HepG2 (cell line): ENCODE data around the gene AUTS2.

Experiments
- FOXM1 ChIP-seq: sonication (generic); formaldehyde crosslinking; IDR thresholded peaks from 2 replicates; pipeline ENCODE4 v1.5.0; 2020; ENCODE audit warnings: missing genetic modification reagents
- RAD21 ChIP-seq: fragments of 450-650 bp; formaldehyde crosslinking; IDR thresholded peaks from 2 replicates; pipeline ENCODE4 v1.5.0; 2020; ENCODE audit warnings: mild to moderate bottlenecking

- TF ChIP-seq FOXM1 (no peak), RAD21 (CRISPR knock-in tag) (no peak)
These were observed 879.0 kb downstream of the AUTS2 start for GRCh38 chr7:70477036-70478010.
